Fibroblast of skin of back (primary cell): ENCODE results near the gene GMDS.
A peak's percentile ranks its signal among the peaks of the same experiment; 100 is the strongest.

Experiments used
- DNase-seq: peaks from one replicate; pipeline ENCODE4 v3.0.0-alpha.2; 2013

Gene GMDS

GRCh38 chr6:1580109-1580508 lies 665.3 kb downstream of the GMDS start:
- peak; percentile 13 for DNase-seq

- no peak for DNase-seq
These were observed 666.3 kb downstream of the GMDS start for GRCh38 chr6:1579096-1579495.

GRCh38 chr6:1577896-1578745 lies 667.3 kb downstream of the GMDS start:
- no peak for DNase-seq

- no peak for DNase-seq
These were observed 668.2 kb downstream of the GMDS start for GRCh38 chr6:1577146-1577680.

GRCh38 chr6:1576711-1577110 lies 668.7 kb downstream of the GMDS start:
- no peak for DNase-seq

GRCh38 chr6:1576166-1576565 lies 669.2 kb downstream of the GMDS start:
- DNase-seq: no peak

GRCh38 chr6:1575210-1576041 lies 670.0 kb downstream of the GMDS start:
- peak; percentile 69 for DNase-seq

GRCh38 chr6:1574890-1575209 lies 670.6 kb downstream of the GMDS start:
- no peak for DNase-seq

- DNase-seq: no peak
These were observed 671.2 kb downstream of the GMDS start for GRCh38 chr6:1574083-1574761.
